Measurements from ENCODE around the gene HHIPL1.

DNA sequence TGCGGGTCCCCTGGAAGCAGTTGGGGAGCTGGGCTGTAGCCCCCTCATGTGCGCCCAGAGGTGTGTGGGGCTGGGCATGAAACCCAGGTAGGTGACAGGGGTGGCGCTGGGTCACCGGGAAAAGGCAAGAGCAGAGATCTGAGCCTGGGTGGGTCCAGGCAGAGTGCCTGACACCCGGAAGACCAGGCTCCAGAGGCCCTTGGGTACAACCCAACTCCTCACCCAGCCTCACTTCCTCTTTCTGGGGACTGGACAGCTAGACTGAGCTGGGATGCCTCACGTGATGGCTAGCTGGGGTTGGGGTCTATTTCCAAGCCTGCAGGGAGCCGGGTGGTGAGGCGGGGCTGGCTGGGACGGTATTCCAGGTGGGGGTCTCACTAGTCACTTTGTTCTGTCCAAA is 22.9 kb downstream of the HHIPL1 start:
- TF ChIP-seq, protein P1, sequence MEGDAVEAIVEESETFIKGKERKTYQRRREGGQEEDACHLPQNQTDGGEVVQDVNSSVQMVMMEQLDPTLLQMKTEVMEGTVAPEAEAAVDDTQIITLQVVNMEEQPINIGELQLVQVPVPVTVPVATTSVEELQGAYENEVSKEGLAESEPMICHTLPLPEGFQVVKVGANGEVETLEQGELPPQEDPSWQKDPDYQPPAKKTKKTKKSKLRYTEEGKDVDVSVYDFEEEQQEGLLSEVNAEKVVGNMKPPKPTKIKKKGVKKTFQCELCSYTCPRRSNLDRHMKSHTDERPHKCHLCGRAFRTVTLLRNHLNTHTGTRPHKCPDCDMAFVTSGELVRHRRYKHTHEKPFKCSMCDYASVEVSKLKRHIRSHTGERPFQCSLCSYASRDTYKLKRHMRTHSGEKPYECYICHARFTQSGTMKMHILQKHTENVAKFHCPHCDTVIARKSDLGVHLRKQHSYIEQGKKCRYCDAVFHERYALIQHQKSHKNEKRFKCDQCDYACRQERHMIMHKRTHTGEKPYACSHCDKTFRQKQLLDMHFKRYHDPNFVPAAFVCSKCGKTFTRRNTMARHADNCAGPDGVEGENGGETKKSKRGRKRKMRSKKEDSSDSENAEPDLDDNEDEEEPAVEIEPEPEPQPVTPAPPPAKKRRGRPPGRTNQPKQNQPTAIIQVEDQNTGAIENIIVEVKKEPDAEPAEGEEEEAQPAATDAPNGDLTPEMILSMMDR (IDR thresholded peaks at IDR 0.05; ENCODE audit: poor library complexity) = no peak
- TF ChIP-seq EZH2 (IDR thresholded peaks at IDR 0.05; ENCODE audit: borderline replicate concordance) = no peak
